Measurements from ENCODE around the gene AGPAT3. TPM values are rescaled to one million over a fixed set of nuclear protein-coding genes. Genes with fewer than 3 reads are reported as not detected.

The AGPAT3 gene
- total RNA-seq, 1 experiment from 2014 or later, result 58.3 TPM

DNA sequence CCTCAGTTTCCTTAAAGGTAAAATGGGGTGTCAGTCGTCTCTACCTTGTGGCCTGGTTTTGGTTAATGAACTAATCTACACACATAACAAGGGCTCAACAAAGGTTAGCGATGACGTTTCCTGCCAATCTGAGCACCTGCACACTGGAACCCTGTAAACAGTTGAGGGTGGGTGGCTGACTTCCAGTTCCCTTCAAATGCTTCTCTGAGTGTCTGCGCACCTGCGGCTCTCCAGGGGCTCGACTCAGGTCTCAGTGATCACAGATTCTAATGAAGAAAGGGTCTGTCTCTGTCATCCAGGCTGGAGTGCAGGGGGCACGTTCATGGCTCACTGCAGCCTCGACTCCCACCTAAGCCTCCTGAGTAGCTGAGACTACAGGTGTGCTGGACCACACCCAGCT is 3.3 kb upstream of the AGPAT3 start:
- Mint-ChIP-seq H3K4me3 (ENCODE audit: unreplicated experiment) (no peak overlapping the region), H3K27ac (ENCODE audit: low read depth, unreplicated experiment) (no peak overlapping the region), H3K9me3 (ENCODE audit: unreplicated experiment) (no peaks in the 10 kb centered on the region), H3K4me1 (ENCODE audit: insufficient read depth, unreplicated experiment) (peaks cover 5% of the 10 kb centered on the region), H3K27me3 (ENCODE audit: insufficient read depth, unreplicated experiment) (no peaks in the 10 kb centered on the region), H3K36me3 (ENCODE audit: insufficient read depth, unreplicated experiment) (no peaks in the 10 kb centered on the region)
- intact Hi-C loops (cut with micrococcal nuclease), result loop anchor here (5.0 kb wide), 1 partner anchor 49 kb away; no protein-coding TSS in a partner anchor
- BruUV-seq (replicated peaks), result no TSS peak
- TF ChIP-seq, protein P1, sequence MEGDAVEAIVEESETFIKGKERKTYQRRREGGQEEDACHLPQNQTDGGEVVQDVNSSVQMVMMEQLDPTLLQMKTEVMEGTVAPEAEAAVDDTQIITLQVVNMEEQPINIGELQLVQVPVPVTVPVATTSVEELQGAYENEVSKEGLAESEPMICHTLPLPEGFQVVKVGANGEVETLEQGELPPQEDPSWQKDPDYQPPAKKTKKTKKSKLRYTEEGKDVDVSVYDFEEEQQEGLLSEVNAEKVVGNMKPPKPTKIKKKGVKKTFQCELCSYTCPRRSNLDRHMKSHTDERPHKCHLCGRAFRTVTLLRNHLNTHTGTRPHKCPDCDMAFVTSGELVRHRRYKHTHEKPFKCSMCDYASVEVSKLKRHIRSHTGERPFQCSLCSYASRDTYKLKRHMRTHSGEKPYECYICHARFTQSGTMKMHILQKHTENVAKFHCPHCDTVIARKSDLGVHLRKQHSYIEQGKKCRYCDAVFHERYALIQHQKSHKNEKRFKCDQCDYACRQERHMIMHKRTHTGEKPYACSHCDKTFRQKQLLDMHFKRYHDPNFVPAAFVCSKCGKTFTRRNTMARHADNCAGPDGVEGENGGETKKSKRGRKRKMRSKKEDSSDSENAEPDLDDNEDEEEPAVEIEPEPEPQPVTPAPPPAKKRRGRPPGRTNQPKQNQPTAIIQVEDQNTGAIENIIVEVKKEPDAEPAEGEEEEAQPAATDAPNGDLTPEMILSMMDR (IDR thresholded peaks at IDR 0.05; ENCODE audit: unreplicated experiment), result no peak
- CTCF ChIA-PET, result no interaction called here
- DNase-seq (ENCODE audit: unreplicated experiment), result no peak
- POLR2A ChIA-PET, result no interaction called here

DNA sequence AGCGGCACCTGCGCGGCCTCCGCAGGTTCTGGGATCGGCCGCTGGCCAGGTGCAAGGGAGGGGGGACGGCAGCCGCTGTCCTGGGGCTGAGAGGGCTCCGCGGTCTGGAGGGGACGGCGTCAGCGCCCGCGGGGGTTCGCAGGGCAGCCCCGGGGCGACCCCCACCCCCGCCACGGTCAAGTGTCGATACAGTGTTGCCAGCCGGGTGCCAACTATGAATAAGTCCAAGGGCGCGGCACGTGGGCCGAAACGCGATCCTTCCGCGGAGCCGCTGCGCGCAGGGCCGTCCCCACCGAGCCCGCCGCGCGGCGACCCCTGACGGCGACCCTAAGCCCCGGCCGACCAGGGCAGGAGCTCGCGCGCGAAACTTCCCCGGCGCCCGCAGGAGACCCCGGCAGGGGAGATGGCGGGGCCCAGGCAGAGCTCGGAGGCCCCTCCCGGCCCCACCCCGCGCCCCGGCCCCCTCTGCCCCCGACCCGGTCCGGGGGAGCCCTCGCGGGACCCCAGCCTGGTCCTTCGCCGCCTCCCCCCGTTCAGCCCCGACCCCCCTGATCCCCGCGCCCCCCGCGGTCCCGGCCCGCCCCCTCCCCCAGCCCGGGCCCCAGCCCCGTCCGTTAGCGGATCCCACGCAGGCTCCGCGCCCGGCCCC is 586 bp upstream of the AGPAT3 start:
- H3K9me3 Mint-ChIP-seq (ENCODE audit: unreplicated experiment), result no peaks in the 10 kb centered on the region
- no peak overlapping the region for H3K27ac Mint-ChIP-seq (ENCODE audit: low read depth, unreplicated experiment)
- H3K27me3 Mint-ChIP-seq (ENCODE audit: insufficient read depth, unreplicated experiment), result no peaks in the 10 kb centered on the region
- peak; percentile 64 for DNase-seq (ENCODE audit: unreplicated experiment)
- H3K4me1 Mint-ChIP-seq (ENCODE audit: insufficient read depth, unreplicated experiment), result peaks cover 24% of the 10 kb centered on the region
- peaks cover 8% of the 10 kb centered on the region for H3K36me3 Mint-ChIP-seq (ENCODE audit: insufficient read depth, unreplicated experiment)
- no TSS peak for BruUV-seq (replicated peaks)
- CTCF ChIA-PET, result interaction anchor here (0.7 to 2.2 kb wide), 2 partner anchors 16 to 74 kb away, joined by 3 to 5 read pairs; no protein-coding TSS in a partner anchor
- POLR2A ChIA-PET, result interaction anchor here (0.6 to 1.7 kb wide), 11 partner anchors 15 to 147 kb away, joined by 3 to 4 read pairs (median 3); partner anchors contain the start of gene TRAPPC10
- TF ChIP-seq, protein P1 (IDR thresholded peaks at IDR 0.05; ENCODE audit: unreplicated experiment), result no peak
- peak overlapping the region; percentile 66 for H3K4me3 Mint-ChIP-seq (ENCODE audit: unreplicated experiment)
- intact Hi-C loops (cut with micrococcal nuclease), result loop anchor here (5.0 kb wide), 1 partner anchor 52 kb away; no protein-coding TSS in a partner anchor

DNA sequence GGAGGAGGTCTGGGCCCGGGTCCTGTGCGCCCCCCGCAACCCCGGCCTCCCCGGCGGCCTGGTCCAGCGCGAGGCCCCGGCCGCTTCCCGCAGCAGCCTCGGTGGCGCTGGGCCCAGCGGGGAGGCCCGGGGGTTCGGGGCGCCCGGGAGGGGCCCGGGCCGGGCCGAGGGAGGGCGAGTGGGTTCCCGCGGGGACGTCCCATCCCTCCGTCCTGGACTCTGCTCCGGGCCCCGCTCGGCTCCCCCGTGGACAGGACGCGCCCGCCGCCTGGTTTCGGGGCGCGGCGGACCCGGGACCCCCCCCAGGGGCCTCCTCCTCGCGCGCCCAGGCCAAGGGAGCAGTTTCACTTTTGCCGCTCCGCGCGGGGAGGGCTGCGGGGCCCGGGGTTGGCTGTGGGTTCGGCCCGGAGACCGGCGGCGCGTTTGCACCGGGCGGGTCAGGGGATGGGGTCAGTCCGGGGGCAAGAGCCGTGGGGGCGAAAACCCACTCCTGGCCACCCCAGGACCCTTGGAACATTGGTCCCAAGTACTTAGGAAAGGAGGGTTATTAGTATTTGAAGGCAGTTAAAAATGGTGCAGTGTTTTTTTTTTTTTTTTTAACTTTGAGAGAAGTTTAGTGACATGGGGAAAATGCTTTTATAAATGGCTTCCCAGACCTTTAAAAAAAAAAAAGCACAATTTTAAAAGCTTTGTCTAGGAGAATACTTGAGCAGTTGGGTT is 677 bp downstream of the AGPAT3 start:
- DNase-seq (ENCODE audit: unreplicated experiment), result peak; percentile 46
- peaks cover 25% of the 10 kb centered on the region for H3K4me1 Mint-ChIP-seq (ENCODE audit: insufficient read depth, unreplicated experiment)
- TF ChIP-seq, protein P1 (IDR thresholded peaks at IDR 0.05; ENCODE audit: unreplicated experiment), result no peak
- ChIA-PET CTCF (no interaction called here), POLR2A (interaction anchor here (0.9 to 1.5 kb wide), 5 partner anchors 9 to 86 kb away, joined by 3 to 4 read pairs (median 3); partner anchors contain the start of gene RRP1)
- BruUV-seq (replicated peaks), result no TSS peak
- H3K9me3 Mint-ChIP-seq (ENCODE audit: unreplicated experiment), result no peaks in the 10 kb centered on the region
- no peak overlapping the region for H3K27ac Mint-ChIP-seq (ENCODE audit: low read depth, unreplicated experiment)
- no peaks in the 10 kb centered on the region for H3K27me3 Mint-ChIP-seq (ENCODE audit: insufficient read depth, unreplicated experiment)
- intact Hi-C loops (cut with micrococcal nuclease), result no loop called here
- H3K4me3 Mint-ChIP-seq (ENCODE audit: unreplicated experiment), result peak overlapping the region; percentile 74
- peaks cover 8% of the 10 kb centered on the region for H3K36me3 Mint-ChIP-seq (ENCODE audit: insufficient read depth, unreplicated experiment)

DNA sequence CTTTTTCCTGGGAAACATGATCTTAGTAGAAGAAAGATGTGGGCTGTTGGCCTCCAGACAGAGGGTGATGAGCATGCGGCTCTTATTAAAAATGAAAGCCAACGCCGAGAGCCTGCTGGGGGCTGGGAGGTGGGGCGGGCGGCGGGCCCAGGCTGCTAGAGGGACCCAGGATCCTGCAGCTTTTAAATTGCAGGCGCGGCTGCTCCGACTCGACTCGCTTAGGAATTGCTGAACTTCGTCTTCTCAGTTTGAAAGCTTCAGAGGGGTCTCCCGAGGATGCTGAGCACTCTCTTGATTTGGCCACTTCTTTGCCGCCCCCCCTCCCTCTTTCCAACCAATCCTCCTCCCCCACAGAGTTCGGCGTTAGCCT is 1.2 kb downstream of the AGPAT3 start:
- TF ChIP-seq, protein P1 (IDR thresholded peaks at IDR 0.05; ENCODE audit: unreplicated experiment), result no peak

More for the DNA sequence above, 1.2 kb downstream of the AGPAT3 start:
- Mint-ChIP-seq H3K27ac (ENCODE audit: low read depth, unreplicated experiment) (no peak overlapping the region), H3K27me3 (ENCODE audit: insufficient read depth, unreplicated experiment) (no peaks in the 10 kb centered on the region), H3K9me3 (ENCODE audit: unreplicated experiment) (no peaks in the 10 kb centered on the region), H3K4me1 (ENCODE audit: insufficient read depth, unreplicated experiment) (peaks cover 25% of the 10 kb centered on the region), H3K4me3 (ENCODE audit: unreplicated experiment) (peak overlapping the region; percentile 74), H3K36me3 (ENCODE audit: insufficient read depth, unreplicated experiment) (peaks cover 8% of the 10 kb centered on the region)
- BruUV-seq (replicated peaks), result no TSS peak
- intact Hi-C loops (cut with micrococcal nuclease), result no loop called here
- ChIA-PET POLR2A (interaction anchor here (0.6 to 1.5 kb wide), 9 partner anchors 8 to 1213 kb away, joined by 3 to 8 read pairs (median 4); partner anchors contain the start of gene RRP1), CTCF (no interaction called here)
- peak; percentile 50 for DNase-seq (ENCODE audit: unreplicated experiment)

Data from MCF 10A (cell line).